Type B pancreatic cell (in vitro differentiated cells): ENCODE measurements around the gene NMNAT1. TPM values are rescaled to one million over a fixed set of nuclear protein-coding genes. Genes with fewer than 3 reads are reported as not detected.
A peak's percentile ranks its signal among the peaks of the same experiment; 100 is the strongest.

Experiments used
- DNase-seq: peaks from one replicate; pipeline ENCODE4 v3.0.0; 2021; ENCODE audit warnings: mixed read lengths; ENCODE audit not compliant: unreplicated experiment; ENCODE audit errors: extremely low spot score
- H3K27ac Mint-ChIP-seq: 2 replicates; pipeline ENCODE4 v1.8.0; 2021; ENCODE audit warnings: mild to moderate bottlenecking, mixed read lengths
- H3K27me3 Mint-ChIP-seq: 2 replicates; pipeline ENCODE4 v1.8.0; 2021; ENCODE audit warnings: mixed read lengths
- H3K36me3 Mint-ChIP-seq: 2 replicates; pipeline ENCODE4 v1.8.0; 2021; ENCODE audit warnings: mixed read lengths
- H3K4me1 Mint-ChIP-seq: one replicate; pipeline ENCODE4 v1.8.0; 2021; ENCODE audit warnings: mixed read lengths; ENCODE audit not compliant: unreplicated experiment
- H3K4me3 Mint-ChIP-seq: 2 replicates; pipeline ENCODE4 v1.8.0; 2021; ENCODE audit warnings: mild to moderate bottlenecking, mixed read lengths
- H3K9me3 Mint-ChIP-seq: 2 replicates; pipeline ENCODE4 v1.8.0; 2021; ENCODE audit warnings: mixed read lengths
- CTCF ChIP-seq: fragments of 200-600 bp; sonication (generic); conservative IDR thresholded peaks from 2 replicates; pipeline ENCODE4 v1.5.0; 2021; ENCODE audit warnings: antibody characterized with exemption, mild to moderate bottlenecking
- total RNA-seq: library from RNA; stranded (reverse); gene quantifications from 2 replicates; pipeline ENCODE4 v1.2.1, GENCODE V29; 2021; ENCODE audit warnings: low replicate concordance

The NMNAT1 gene
- total RNA-seq, 1 donor from 2014 or later, result 12.7 TPM

GRCh38 chr1:9902060-9902452 is 41.2 kb upstream of the NMNAT1 start:
- H3K9me3 Mint-ChIP-seq, result no peaks in the 10 kb centered on the region
- peaks cover 29% of the 10 kb centered on the region for H3K4me1 Mint-ChIP-seq
- peaks cover 3% of the 10 kb centered on the region for H3K36me3 Mint-ChIP-seq
- no peak for DNase-seq
- no peak overlapping the region for H3K27ac Mint-ChIP-seq
- no peak for TF ChIP-seq CTCF
- H3K27me3 Mint-ChIP-seq, result no peaks in the 10 kb centered on the region
- no peak overlapping the region for H3K4me3 Mint-ChIP-seq

- Mint-ChIP-seq H3K4me1 (peaks cover 41% of the 10 kb centered on the region), H3K9me3 (no peaks in the 10 kb centered on the region), H3K27ac (no peak overlapping the region), H3K36me3 (peaks cover 13% of the 10 kb centered on the region), H3K4me3 (no peak overlapping the region), H3K27me3 (no peaks in the 10 kb centered on the region)
- TF ChIP-seq CTCF, result no peak
- DNase-seq, result no peak
Observed at GRCh38 chr1:9903801-9904527, 39.3 kb upstream of the NMNAT1 start.

GRCh38 chr1:9904596-9904995 is 38.7 kb upstream of the NMNAT1 start:
- no peak for DNase-seq
- Mint-ChIP-seq H3K9me3 (no peaks in the 10 kb centered on the region), H3K4me3 (no peak overlapping the region), H3K36me3 (peaks cover 13% of the 10 kb centered on the region), H3K27ac (no peak overlapping the region), H3K4me1 (peaks cover 46% of the 10 kb centered on the region), H3K27me3 (no peaks in the 10 kb centered on the region)
- no peak for TF ChIP-seq CTCF

- Mint-ChIP-seq H3K27me3 (no peaks in the 10 kb centered on the region), H3K4me3 (no peak overlapping the region), H3K27ac (peak overlapping the region; percentile 25), H3K4me1 (peaks cover 46% of the 10 kb centered on the region), H3K9me3 (no peaks in the 10 kb centered on the region), H3K36me3 (peaks cover 13% of the 10 kb centered on the region)
- TF ChIP-seq CTCF, result no peak
- DNase-seq, result no peak
Observed at GRCh38 chr1:9905010-9905409, 38.3 kb upstream of the NMNAT1 start.

GRCh38 chr1:9906466-9906865 is 36.8 kb upstream of the NMNAT1 start:
- H3K27ac Mint-ChIP-seq, result no peak overlapping the region
- TF ChIP-seq CTCF, result no peak
- peaks cover 41% of the 10 kb centered on the region for H3K4me1 Mint-ChIP-seq
- H3K4me3 Mint-ChIP-seq, result peak overlapping the region; percentile 68
- H3K27me3 Mint-ChIP-seq, result no peaks in the 10 kb centered on the region
- H3K9me3 Mint-ChIP-seq, result no peaks in the 10 kb centered on the region
- peaks cover 13% of the 10 kb centered on the region for H3K36me3 Mint-ChIP-seq
- no peak for DNase-seq
